Right lobe of liver (tissue), 6 donors: ENCODE results near the gene PSPH. TPM values are rescaled to one million over a fixed set of nuclear protein-coding genes. Genes with fewer than 3 reads are reported as not detected.
A peak's percentile ranks its signal among the peaks of the same experiment; 100 is the strongest.
"Not testable (repeated sequence)": the region's sequence is repeated elsewhere in the genome, so short reads cannot be mapped to it uniquely, and the experiment has no call there.

Source experiments
- ATAC-seq, 4 donors: fragments of 200-7000 bp; cut with Tn5 transposase; one replicate each; pipeline ENCODE4 v1.9.1; 2020; ENCODE audit warnings: mild to moderate bottlenecking in 4 of 4, moderate library complexity in 4 of 4
- DNase-seq, 3 donors: peaks; one replicate each; pipeline ENCODE4 v3.0.0-alpha.2; 2020
- H3K27ac ChIP-seq, 3 donors: fragments of 200-600 bp; one replicate each; pipeline ENCODE4 v1.8.0; 2022
- H3K27me3 ChIP-seq, 2 donors: fragments of 200-600 bp; one replicate each; pipeline ENCODE4 v1.8.0; 2022
- H3K36me3 ChIP-seq, 4 donors: fragments of 200-600 bp; sonication (generic) in 1 of 4; one replicate each; pipeline versions ENCODE4 v1.5.1 to v1.8.0; 2017 to 2022; ENCODE audit warnings: control low read depth in 1 of 4
- H3K4me1 ChIP-seq, 4 donors: fragments of 200-600 bp; sonication (generic) in 1 of 4; one replicate each; pipeline versions ENCODE4 v1.5.1 to v1.8.0; 2017 to 2022; ENCODE audit warnings: control low read depth in 1 of 4
- H3K4me3 ChIP-seq, 3 donors: fragments of 200-600 bp; one replicate each; pipeline ENCODE4 v1.8.0; 2022
- H3K9me3 ChIP-seq, 4 donors: fragments of 200-600 bp; sonication (generic) in 1 of 4; one replicate each; pipeline versions ENCODE4 v1.5.1 to v1.8.0; 2017 to 2022; ENCODE audit warnings: control low read depth in 1 of 4
- CTCF ChIP-seq, 4 donors: fragments of 200-600 bp in 3 of 4; fragments of 450-650 bp in 1 of 4; IDR thresholded peaks; one replicate each; pipeline versions ENCODE4 v1.5.1 to v1.8.0; 2016 to 2022; ENCODE audit warnings: antibody characterized with exemption in 4 of 4, mild to moderate bottlenecking in 2 of 4
- POLR2A ChIP-seq: fragments of 450-650 bp; IDR thresholded peaks from one replicate; pipeline ENCODE4 v1.6.1; 2017; ENCODE audit warnings: antibody characterized with exemption, mild to moderate bottlenecking
- WGBS: methylation state at CpG from one replicate; pipeline ENCODE4 v1.1.6; 2018; ENCODE audit warnings: low coverage, low lambda C conversion rate; ENCODE audit not compliant: insufficient coverage; ENCODE audit errors: missing lambda C conversion rate; 5-methylcytosine and 5-hydroxymethylcytosine counted together
- intact Hi-C, 2 donors: fragments of 100-400 bp; cut with DNase I; formaldehyde crosslinking; loops; one replicate each; pipeline versions ENCODE4 v1.11.2 to v1.14.1; 2022
- total RNA-seq, 6 experiments: library from RNA; depleted of rRNA in 2 of 6; stranded (reverse); fragments of >200 nt in 2 of 6; fragmentation: NEBNext Ultra II Directional in 3 of 6; extraction: Animal tissue kit (Norgen Biotek cat#: 25700) in 3 of 6; gene quantifications; one replicate each; pipeline versions ENCODE4 v1.1.0 to v1.2.4, GENCODE V29; 2016 to 2023
- donor health status: DM: no; HTN: yes; CAD: no.
- donor health status: DM: no; HTN: no; CAD: no.
- donor health status: DM: no; HTN: no; CAD: no.
- donor health status: DM: no; HTN: yes; CAD: no.
- donor health status: DM: no; HTN: yes; CAD: no.

PSPH gene
- total RNA-seq, 6 experiments from 2014 or later, result 5.3 to 32.2 (median 9.7) TPM

GRCh38 chr7:56026538-56026937 lies 24.7 kb downstream of the PSPH start:
- TF ChIP-seq CTCF (IDR thresholded peaks at IDR 0.05) (no peak), POLR2A (no peak)
- Histone ChIP-seq H3K4me1 (peaks cover 0 to 18% (median 8%) of the 10 kb centered on the region in 4 donors), H3K9me3 (no peaks in the 10 kb centered on the region)

GRCh38 chr7:56023500-56023899 lies 27.7 kb downstream of the PSPH start:
- TF ChIP-seq POLR2A (no peak), CTCF (IDR thresholded peaks at IDR 0.05) (no peak)

More at GRCh38 chr7:56026538-56026937, 24.7 kb downstream of the PSPH start:
- intact Hi-C loops, result no loop called here
- ATAC-seq (no peak), DNase-seq (no peak)
- Histone ChIP-seq H3K27ac (no peak overlapping the region), H3K36me3 (no peaks in the 10 kb centered on the region), H3K4me3 (no peak overlapping the region), H3K27me3 (no peaks in the 10 kb centered on the region)
- WGBS, result 64% methylated on average over 2 of the region's 2 CpGs

GRCh38 chr7:56019501-56019900 lies 31.7 kb downstream of the PSPH start:
- Histone ChIP-seq H3K36me3 (peaks cover 0 to 30% (median 0%) of the 10 kb centered on the region in 4 donors), H3K27ac (no peak overlapping the region), H3K4me3 (no peak overlapping the region), H3K27me3 (no peaks in the 10 kb centered on the region), H3K9me3 (no peaks in the 10 kb centered on the region), H3K4me1 (no peaks in the 10 kb centered on the region)
- DNase-seq, result no peak
- no peak for TF ChIP-seq CTCF (IDR thresholded peaks at IDR 0.05)
- TF ChIP-seq POLR2A, result no peak
- 84% methylated on average over 2 of the region's 9 CpGs for WGBS
- ATAC-seq, result peak in 1 of 4 donors; percentile 33
- intact Hi-C loops, result no loop called here

More at GRCh38 chr7:56023500-56023899, 27.7 kb downstream of the PSPH start:
- peaks cover 0 to 1% (median under 1%) of the 10 kb centered on the region in 4 donors for H3K4me1 ChIP-seq
- H3K36me3 ChIP-seq, result peaks cover 0 to 25% (median 0%) of the 10 kb centered on the region in 4 donors
- no peaks in the 10 kb centered on the region for H3K9me3 ChIP-seq
- no peaks in the 10 kb centered on the region for H3K27me3 ChIP-seq
- no peak for DNase-seq
- H3K4me3 ChIP-seq, result no peak overlapping the region
- H3K27ac ChIP-seq, result no peak overlapping the region
- intact Hi-C loops, result no loop called here
- no peak for ATAC-seq

GRCh38 chr7:56017015-56017414 lies 34.2 kb downstream of the PSPH start:
- intact Hi-C loops, H3K27ac ChIP-seq, ATAC-seq, DNase-seq, H3K27me3 ChIP-seq, H3K4me1 ChIP-seq, H3K9me3 ChIP-seq, H3K4me3 ChIP-seq: not testable (repeated sequence)
- 57% methylated on average over 1 of the region's 3 CpGs for WGBS
- H3K36me3 ChIP-seq, result peaks cover 0 to 48% (median 1%) of the 10 kb centered on the region in 4 donors

GRCh38 chr7:56009695-56010094 lies 41.5 kb downstream of the PSPH start:
- peaks cover 0 to 18% (median 1%) of the 10 kb centered on the region in 4 donors for H3K36me3 ChIP-seq
- DNase-seq (peak; percentile 54 to 78 (median 73)), ATAC-seq (peak; percentile 87 to 95 (median 89))

More at GRCh38 chr7:56009695-56010094, 41.5 kb downstream of the PSPH start:
- peaks cover 0 to 3% (median 0%) of the 10 kb centered on the region in 4 donors for H3K4me1 ChIP-seq
- TF ChIP-seq POLR2A (no peak), CTCF (IDR thresholded peaks at IDR 0.05) (no peak)
- H3K4me3 ChIP-seq, result no peak overlapping the region
- H3K27ac ChIP-seq, result no peak overlapping the region
- no peaks in the 10 kb centered on the region for H3K9me3 ChIP-seq
- intact Hi-C loops, result loop anchor here (5.0 to 10.0 kb wide), 2 partner anchors 58 to 65 kb away; no protein-coding TSS in a partner anchor
- 53% methylated on average over 3 of the region's 7 CpGs for WGBS
- H3K27me3 ChIP-seq, result no peaks in the 10 kb centered on the region
